Keratinocyte (primary cell): ENCODE measurements around the gene OTOGL. TPM values are rescaled to one million over a fixed set of nuclear protein-coding genes. Genes with fewer than 3 reads are reported as not detected.

Experiments used
- DNase-seq: peaks from one replicate; pipeline ENCODE4 v3.0.0-alpha.2; 2011; ENCODE audit warnings: low read depth, missing footprints, low spot score
- FAIRE-seq: peaks from 2 replicates; lab custom pipeline; 2011; peaks lifted over from hg19 to GRCh38; lab: Jason Lieb, UNC
- H2AFZ ChIP-seq: 2 replicates; pipeline ENCODE4 v1.6.0; 2012; ENCODE audit warnings: low read length, control low read depth, inconsistent platforms; ENCODE audit not compliant: control insufficient read depth
- H3K27ac ChIP-seq: 2 replicates; pipeline ENCODE4 v1.5.1; 2011; ENCODE audit warnings: low read length; ENCODE audit not compliant: control insufficient read depth, insufficient read depth
- H3K27me3 ChIP-seq: 3 replicates; pipeline ENCODE4 v1.6.0; 2011; ENCODE audit warnings: low read length; ENCODE audit not compliant: control insufficient read depth, insufficient read depth; ENCODE audit errors: extremely low read depth
- H3K36me3 ChIP-seq, 2 experiments: 2 replicates in 1 of 2; 3 replicates in 1 of 2; pipeline ENCODE4 v1.5.1; 2011; ENCODE audit warnings: low read length in 2 of 2, mild to moderate bottlenecking in 1 of 2; ENCODE audit not compliant: control insufficient read depth in 2 of 2, insufficient read depth in 2 of 2; ENCODE audit errors: extremely low read depth in 1 of 2
- H3K4me1 ChIP-seq: 3 replicates; pipeline ENCODE4 v1.5.1; 2011; ENCODE audit warnings: low read length; ENCODE audit not compliant: control insufficient read depth, insufficient read depth; ENCODE audit errors: extremely low read depth
- H3K4me2 ChIP-seq: 3 replicates; pipeline ENCODE4 v1.6.0; 2011; ENCODE audit warnings: low read depth, low read length; ENCODE audit not compliant: control insufficient read depth, insufficient read depth; ENCODE audit errors: extremely low read depth
- H3K4me3 ChIP-seq, 3 experiments: fragments of 200-600 bp in 1 of 3; sonication (generic) in 1 of 3; 2 replicates in 2 of 3; 3 replicates in 1 of 3; pipeline ENCODE4 v1.5.1; 2011 to 2016; ENCODE audit warnings: low read length in 3 of 3, mild to moderate bottlenecking in 3 of 3, control low read depth in 2 of 3, inconsistent platforms in 1 of 3, low read depth in 1 of 3, mixed read lengths in 1 of 3, mixed run types in 1 of 3, moderate library complexity in 1 of 3; ENCODE audit not compliant: control insufficient read depth in 2 of 3, insufficient read depth in 2 of 3; ENCODE audit errors: extremely low read depth in 1 of 3
- H3K79me2 ChIP-seq: 2 replicates; pipeline ENCODE4 v1.6.0; 2012; ENCODE audit warnings: low read length; ENCODE audit not compliant: control insufficient read depth, insufficient read depth
- H3K9ac ChIP-seq: 3 replicates; pipeline ENCODE4 v1.6.0; 2011; ENCODE audit warnings: low read length; ENCODE audit not compliant: control insufficient read depth, insufficient read depth; ENCODE audit errors: extremely low read depth
- H3K9me1 ChIP-seq: 3 replicates; pipeline ENCODE4 v1.6.0; 2011; ENCODE audit warnings: low read length; ENCODE audit not compliant: control insufficient read depth, insufficient read depth; ENCODE audit errors: extremely low read depth
- H3K9me3 ChIP-seq: 2 replicates; pipeline ENCODE4 v1.5.1; 2012; ENCODE audit warnings: low read depth, low read length; ENCODE audit not compliant: control insufficient read depth
- H4K20me1 ChIP-seq: 3 replicates; pipeline ENCODE4 v1.6.0; 2011; ENCODE audit warnings: low read length; ENCODE audit not compliant: control insufficient read depth, insufficient read depth; ENCODE audit errors: extremely low read depth
- CTCF ChIP-seq, 3 experiments: IDR thresholded peaks in 1 of 3; conservative IDR thresholded peaks in 1 of 3; optimal IDR thresholded peaks in 1 of 3; 2 replicates in 2 of 3; 3 replicates in 1 of 3; pipeline versions ENCODE3 to v1.5.1; 2011; ENCODE audit warnings: low read length in 3 of 3, mild to moderate bottlenecking in 3 of 3, moderate library complexity in 2 of 3, control low read depth in 1 of 3, inconsistent platforms in 1 of 3; ENCODE audit not compliant: insufficient read depth in 2 of 3; ENCODE audit errors: extremely low read depth in 1 of 3
- EZH2 ChIP-seq: IDR thresholded peaks from one replicate; pipeline ENCODE4 v1.6.1; 2012; ENCODE audit warnings: inconsistent platforms, mild to moderate bottlenecking, low read length, moderate library complexity
- dilution Hi-C: fragments of 300-500 bp; cut with MboI; formaldehyde crosslinking; loops from one replicate; pipeline ENCODE4 v1.7.0; 2020; ENCODE audit warnings: low sequenced_read_pairs; ENCODE audit not compliant: extremely low pct_ligation_motif_present
- polyA plus RNA-seq, 5 experiments: library from polyadenylated mRNA; depleted of rRNA in 3 of 5; stranded (reverse) in 3 of 5; stranded (forward) in 1 of 5; unstranded in 1 of 5; fragments of >200 nt; gene quantifications; 1 replicate in 1 of 5; 2 replicates in 3 of 5; 3 replicates in 1 of 5; pipeline versions ENCODE4 v1.2.1 to v1.2.3, GENCODE V29; 2011 to 2012; ENCODE audit warnings: missing spikeins in 2 of 5, low read depth in 1 of 5, low replicate concordance in 1 of 5

OTOGL gene
- polyA plus RNA-seq, 1 donor (not counting 4 experiments of a cell fraction or from before 2014, with no cell fraction given): 0.08 TPM

DNA sequence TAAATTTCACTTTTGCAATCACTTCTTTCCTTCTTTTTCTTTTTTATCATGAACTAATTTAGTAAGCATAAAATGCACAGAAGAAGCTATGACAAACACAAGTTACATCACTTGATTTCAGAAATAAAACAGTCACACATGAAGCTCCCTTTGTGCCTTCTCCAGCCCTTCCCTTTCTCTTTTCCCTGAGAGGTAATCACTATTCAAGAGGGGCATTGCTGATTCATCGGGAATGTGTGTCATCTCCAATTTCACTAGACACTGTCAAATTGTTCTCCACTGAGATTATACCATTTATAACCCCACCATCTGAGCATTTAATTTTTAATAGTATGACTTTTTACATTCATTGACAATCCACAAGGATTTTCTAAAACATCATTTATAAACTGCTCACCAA lies 253.1 kb downstream of the OTOGL start:
- Histone ChIP-seq H3K9me3 (no peaks in the 10 kb centered on the region), H3K4me2 (peak overlapping the region; percentile 10), H3K27me3 (no peaks in the 10 kb centered on the region), H3K4me1 (peaks cover 8% of the 10 kb centered on the region), H3K9me1 (no peaks in the 10 kb centered on the region), H3K79me2 (no peaks in the 10 kb centered on the region), H3K27ac (no peak overlapping the region), H3K4me3 (no peak overlapping the region), H3K9ac (no peak overlapping the region), H3K36me3 (no peaks in the 10 kb centered on the region), H4K20me1 (no peaks in the 10 kb centered on the region), H2AFZ (no peak overlapping the region)
- FAIRE-seq (no peak), DNase-seq (no peak)
- TF ChIP-seq EZH2 (no peak), CTCF (optimal IDR thresholded peaks at IDR 0.05 in 1 of 3, IDR thresholded peaks at IDR 0.05 in 1 of 3, conservative IDR thresholded peaks at IDR 0.05 in 1 of 3; ENCODE audit: extremely low read depth in 1 of 3, insufficient read depth in 2 of 3, low read length in 3 of 3) (no peak)
- dilution Hi-C loops: no loop called here

DNA sequence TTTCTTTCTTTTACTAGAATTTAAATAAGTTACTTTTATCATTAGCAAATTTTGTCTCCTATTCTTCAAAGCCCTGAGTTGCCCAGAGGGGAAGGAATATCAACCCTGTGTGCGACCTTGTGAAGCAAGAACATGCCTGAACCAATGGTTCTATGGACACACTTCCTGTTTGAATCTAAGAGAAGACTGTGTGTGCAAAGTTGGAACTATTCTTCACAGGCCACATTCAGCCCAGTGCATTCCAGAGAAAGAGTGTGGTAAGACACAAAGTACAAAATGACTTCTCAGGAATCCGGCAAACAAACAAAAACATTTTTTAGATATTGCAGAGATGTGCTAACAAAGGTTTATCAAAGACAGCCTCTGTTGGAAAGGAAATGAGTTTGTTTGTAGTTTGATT lies 253.9 kb downstream of the OTOGL start:
- H3K4me3 ChIP-seq: no peak overlapping the region
- TF ChIP-seq CTCF (optimal IDR thresholded peaks at IDR 0.05 in 1 of 3, IDR thresholded peaks at IDR 0.05 in 1 of 3, conservative IDR thresholded peaks at IDR 0.05 in 1 of 3; ENCODE audit: extremely low read depth in 1 of 3, insufficient read depth in 2 of 3, low read length in 3 of 3) (no peak), EZH2 (no peak)
- H3K4me2 ChIP-seq: no peak overlapping the region
- FAIRE-seq: peak; percentile 73
- no peaks in the 10 kb centered on the region for H4K20me1 ChIP-seq
- no peaks in the 10 kb centered on the region for H3K9me3 ChIP-seq
- dilution Hi-C loops: no loop called here
- H3K27ac ChIP-seq: no peak overlapping the region
- no peaks in the 10 kb centered on the region for H3K36me3 ChIP-seq
- no peaks in the 10 kb centered on the region for H3K79me2 ChIP-seq
- H2AFZ ChIP-seq: peak overlapping the region; percentile 35
- no peaks in the 10 kb centered on the region for H3K9me1 ChIP-seq
- peaks cover 8% of the 10 kb centered on the region for H3K4me1 ChIP-seq
- no peaks in the 10 kb centered on the region for H3K27me3 ChIP-seq
- DNase-seq: peak; percentile 2
- H3K9ac ChIP-seq: no peak overlapping the region
